GM13976 (cell line): Measurements from ENCODE around the gene CD58.

Source experiments
- DNase-seq: peaks from one replicate; pipeline ENCODE4 v3.0.0; 2012; ENCODE audit warnings: low spot score
- in situ Hi-C: fragments of 300-500 bp; cut with MboI; formaldehyde crosslinking; loops from one replicate; pipeline ENCODE4 v1.12.0; 2022; ENCODE audit warnings: low sequenced_read_pairs, mixed read lengths, inconsistent platforms; ENCODE audit not compliant: unreplicated experiment
- TF ChIP-seq, protein P1 (sequence below): IDR thresholded peaks from 2 replicates; pipeline ENCODE4 v1.5.1; 2012; ENCODE audit warnings: borderline replicate concordance, mild to moderate bottlenecking; ENCODE audit not compliant: insufficient read depth; ENCODE audit errors: extremely low read depth, missing control alignments, control extremely low read depth

Gene CD58

DNA sequence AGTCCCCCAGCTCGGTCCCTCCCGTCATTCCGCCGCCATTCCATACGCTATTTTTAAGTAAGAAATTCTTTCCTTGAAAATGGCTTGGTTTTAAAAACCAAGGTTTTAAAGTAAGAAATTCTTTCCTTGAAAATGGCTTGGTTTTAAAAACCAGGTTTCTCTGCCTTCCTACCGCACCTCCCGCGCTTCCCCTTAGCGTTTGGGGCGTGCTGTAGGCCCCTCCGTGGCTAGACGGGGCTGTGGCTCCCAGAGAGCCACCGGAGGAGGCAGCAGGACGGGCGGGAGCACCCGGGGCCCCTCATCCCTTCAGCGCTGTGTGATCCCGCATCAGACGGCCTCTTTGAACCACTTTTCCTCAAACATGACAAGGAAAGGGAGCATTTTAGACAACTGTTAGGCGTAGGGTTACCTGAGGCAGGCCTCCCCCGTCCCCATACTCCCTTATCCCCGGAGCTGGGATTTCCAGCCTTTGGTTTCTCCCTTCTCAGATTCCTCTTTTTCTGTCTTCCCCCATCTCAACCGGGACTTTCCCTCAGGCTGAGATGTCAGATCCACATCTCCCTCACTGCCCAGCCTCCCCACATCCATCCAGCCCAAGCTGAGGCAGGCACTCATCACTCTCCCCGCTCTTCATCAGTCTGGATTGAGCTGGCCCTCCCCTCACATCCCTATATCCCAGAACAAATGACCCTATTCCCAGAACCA, 541 bp upstream of the CD58 start:
- DNase-seq, result no peak
- in situ Hi-C loops, result loop anchor here (10.0 kb wide), 2 partner anchors 103 to 253 kb away; no protein-coding TSS in a partner anchor
- TF ChIP-seq, protein P1, sequence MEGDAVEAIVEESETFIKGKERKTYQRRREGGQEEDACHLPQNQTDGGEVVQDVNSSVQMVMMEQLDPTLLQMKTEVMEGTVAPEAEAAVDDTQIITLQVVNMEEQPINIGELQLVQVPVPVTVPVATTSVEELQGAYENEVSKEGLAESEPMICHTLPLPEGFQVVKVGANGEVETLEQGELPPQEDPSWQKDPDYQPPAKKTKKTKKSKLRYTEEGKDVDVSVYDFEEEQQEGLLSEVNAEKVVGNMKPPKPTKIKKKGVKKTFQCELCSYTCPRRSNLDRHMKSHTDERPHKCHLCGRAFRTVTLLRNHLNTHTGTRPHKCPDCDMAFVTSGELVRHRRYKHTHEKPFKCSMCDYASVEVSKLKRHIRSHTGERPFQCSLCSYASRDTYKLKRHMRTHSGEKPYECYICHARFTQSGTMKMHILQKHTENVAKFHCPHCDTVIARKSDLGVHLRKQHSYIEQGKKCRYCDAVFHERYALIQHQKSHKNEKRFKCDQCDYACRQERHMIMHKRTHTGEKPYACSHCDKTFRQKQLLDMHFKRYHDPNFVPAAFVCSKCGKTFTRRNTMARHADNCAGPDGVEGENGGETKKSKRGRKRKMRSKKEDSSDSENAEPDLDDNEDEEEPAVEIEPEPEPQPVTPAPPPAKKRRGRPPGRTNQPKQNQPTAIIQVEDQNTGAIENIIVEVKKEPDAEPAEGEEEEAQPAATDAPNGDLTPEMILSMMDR, result no peak

- in situ Hi-C loops, result loop anchor here (10.0 kb wide), 3 partner anchors 105 to 485 kb away; no protein-coding TSS in a partner anchor
- TF ChIP-seq, protein P1, result no peak
- DNase-seq, result no peak
Measured at GRCh38 chr1:116569776-116570357, 959 bp downstream of the CD58 start.

DNA sequence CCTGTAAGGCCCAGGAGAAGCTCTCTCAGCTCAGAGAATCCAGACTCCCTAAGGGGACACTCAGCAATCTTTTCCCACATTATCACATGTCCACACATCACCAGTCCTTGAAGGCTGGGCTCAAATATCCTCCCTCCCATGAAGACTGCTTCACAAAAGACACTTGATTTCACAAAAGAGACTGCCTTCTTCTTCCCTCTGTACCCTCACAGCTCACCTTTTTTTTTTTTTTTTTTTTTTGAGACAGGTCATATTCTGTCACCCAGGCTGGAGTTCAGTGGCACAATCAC, 1.5 kb downstream of the CD58 start:
- in situ Hi-C loops, result loop anchor here (10.0 kb wide), 1 partner anchor 485 kb away; no protein-coding TSS in a partner anchor
- TF ChIP-seq, protein P1, result no peak
- no peak for DNase-seq

GRCh38 chr1:116568662-116569380, 2.0 kb downstream of the CD58 start:
- in situ Hi-C loops, result loop anchor here (10.0 kb wide), 1 partner anchor 486 kb away; no protein-coding TSS in a partner anchor
- TF ChIP-seq, protein P1, result no peak
- DNase-seq, result no peak

DNA sequence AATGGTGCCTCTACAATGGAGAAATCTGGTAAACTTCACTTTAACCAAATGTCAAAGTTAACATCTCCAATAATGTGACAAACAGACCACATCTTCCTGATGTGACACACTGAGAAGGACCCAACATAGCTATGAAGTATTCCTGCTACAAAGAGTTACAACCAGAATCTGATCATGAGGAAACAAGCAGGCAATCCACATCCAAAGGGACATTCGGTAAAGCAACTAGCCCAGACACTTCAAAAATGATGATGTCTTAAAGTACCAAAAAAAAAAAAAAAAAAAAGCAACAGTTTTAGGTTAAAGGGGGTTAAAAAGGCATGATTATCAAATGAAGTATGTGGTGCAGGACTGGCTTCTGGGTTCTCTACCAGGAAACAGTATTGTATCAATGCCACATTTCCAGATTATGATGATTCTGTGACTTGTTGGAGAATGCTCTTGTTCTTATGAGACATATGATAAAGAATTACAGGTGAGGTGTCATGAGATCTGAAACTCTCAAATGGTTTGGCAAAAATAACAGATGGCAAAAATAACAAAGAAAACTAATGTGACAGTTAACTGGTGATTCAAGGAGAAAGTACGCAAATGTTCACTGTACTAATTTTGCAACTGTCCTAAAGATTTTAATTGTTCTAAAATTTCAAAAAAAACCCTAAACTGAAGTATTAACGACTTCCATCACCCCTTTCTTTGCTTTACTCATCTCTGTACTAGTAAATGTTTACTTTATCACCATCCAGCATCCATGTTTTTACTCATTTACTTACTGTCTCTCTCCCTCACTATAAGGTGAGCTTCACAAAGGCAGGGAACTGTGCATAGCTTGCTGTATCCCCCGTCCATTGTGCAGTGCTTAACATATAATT, 2.8 kb downstream of the CD58 start:
- in situ Hi-C loops, result loop anchor here (10.0 kb wide), 1 partner anchor 487 kb away; no protein-coding TSS in a partner anchor
- DNase-seq, result no peak
- TF ChIP-seq, protein P1, result no peak

- no peak for DNase-seq
- in situ Hi-C loops, result loop anchor here (10.0 kb wide), 1 partner anchor 490 kb away; no protein-coding TSS in a partner anchor
- TF ChIP-seq, protein P1, result no peak
Measured at GRCh38 chr1:116565222-116565621, 5.6 kb downstream of the CD58 start.
